ENCODE measurements around the gene QSOX2.
A peak's percentile ranks its signal among the peaks of the same experiment; 100 is the strongest.
"Not testable (repeated sequence)": the region's sequence is repeated elsewhere in the genome, so short reads cannot be mapped to it uniquely, and the experiment has no call there.

Gene QSOX2

GRCh38 chr9:136281421-136282271 lies 36.0 kb upstream of the QSOX2 start:
- no peak for DNase-seq

GRCh38 chr9:136280535-136281315 lies 35.1 kb upstream of the QSOX2 start:
- DNase-seq, result no peak

- no peak for DNase-seq
Measured at GRCh38 chr9:136279471-136279870, 33.9 kb upstream of the QSOX2 start.

GRCh38 chr9:136278894-136279293 lies 33.3 kb upstream of the QSOX2 start:
- no peak for DNase-seq

DNA sequence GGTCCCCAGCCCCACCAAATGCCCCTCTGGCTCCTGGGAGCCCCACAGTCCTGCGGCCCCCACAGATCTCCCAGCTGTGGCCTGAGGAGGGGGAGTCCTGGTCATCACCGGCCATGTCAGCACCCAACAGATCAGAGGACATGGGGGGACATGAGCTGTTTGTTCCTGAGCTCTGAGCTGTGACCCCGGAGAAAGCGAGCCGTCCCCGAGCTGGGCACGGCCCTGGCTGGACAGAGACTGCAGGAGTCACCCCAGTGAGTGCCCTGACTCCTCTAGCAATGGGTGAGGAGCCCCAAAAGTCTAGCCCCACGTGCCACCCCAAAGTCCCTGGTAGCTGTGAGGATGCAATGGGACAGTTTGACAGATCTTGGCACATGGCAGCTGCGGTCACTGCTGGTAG lies 32.6 kb upstream of the QSOX2 start:
- DNase-seq, result no peak

GRCh38 chr9:136277746-136278145 lies 32.1 kb upstream of the QSOX2 start:
- DNase-seq, result no peak

DNA sequence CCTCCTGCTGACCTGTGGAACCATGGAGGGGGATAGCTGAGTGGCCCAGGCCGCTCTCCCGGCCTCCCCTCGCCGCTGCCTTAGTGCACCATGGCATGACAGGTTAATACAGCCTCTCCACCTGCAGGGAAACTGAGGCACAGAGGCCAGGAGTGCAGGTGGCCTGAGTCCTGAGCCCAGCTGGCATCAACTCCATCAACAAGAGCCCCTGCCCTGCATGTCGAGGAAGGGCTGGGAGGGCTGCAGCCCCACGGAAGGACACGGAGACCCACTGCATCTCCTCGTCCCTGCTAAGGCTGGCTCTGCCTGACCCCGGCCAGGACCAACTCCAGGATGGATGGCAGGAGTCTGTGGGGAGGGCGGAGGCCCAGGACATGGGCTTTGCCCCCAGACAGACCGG lies 31.1 kb upstream of the QSOX2 start:
- DNase-seq, result no peak

DNA sequence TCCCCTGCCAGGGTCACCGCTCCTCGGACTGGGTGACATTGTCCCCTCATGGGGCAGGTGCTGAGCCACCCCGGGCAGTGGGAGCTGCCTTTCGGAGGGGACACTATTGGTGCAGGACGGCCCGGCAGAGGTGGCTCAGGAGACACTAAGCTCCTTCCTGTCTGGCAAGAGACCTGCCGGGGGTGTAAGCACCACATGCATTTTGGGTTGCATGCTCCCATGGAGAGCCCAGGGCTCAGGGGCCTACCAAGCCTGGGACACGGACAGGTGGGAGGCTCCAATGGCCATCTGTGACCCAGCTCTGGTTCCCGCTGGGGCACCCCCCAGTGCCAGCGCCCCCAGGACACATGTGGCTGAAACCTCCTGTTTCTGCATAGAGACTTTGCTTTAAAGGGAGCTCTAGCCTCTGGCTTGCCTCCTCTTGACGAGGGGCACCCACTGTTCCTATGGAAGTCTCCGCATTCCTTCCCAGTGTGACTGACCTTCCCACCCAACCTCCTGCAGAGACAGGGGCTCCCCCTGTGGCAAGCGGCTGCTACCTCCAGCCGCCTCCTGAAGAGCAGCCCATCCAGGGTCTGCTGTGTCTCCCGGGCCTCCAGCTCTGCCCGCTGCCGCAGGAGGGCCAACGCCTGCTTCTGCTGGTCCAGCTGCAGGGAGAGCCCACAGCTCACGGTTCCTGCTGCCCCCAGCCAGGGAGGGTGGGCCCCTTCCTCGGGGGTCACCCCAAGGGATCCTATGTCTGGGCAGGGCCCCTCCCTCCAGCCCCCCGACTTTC lies 30.2 kb upstream of the QSOX2 start:
- no peak for DNase-seq

DNA sequence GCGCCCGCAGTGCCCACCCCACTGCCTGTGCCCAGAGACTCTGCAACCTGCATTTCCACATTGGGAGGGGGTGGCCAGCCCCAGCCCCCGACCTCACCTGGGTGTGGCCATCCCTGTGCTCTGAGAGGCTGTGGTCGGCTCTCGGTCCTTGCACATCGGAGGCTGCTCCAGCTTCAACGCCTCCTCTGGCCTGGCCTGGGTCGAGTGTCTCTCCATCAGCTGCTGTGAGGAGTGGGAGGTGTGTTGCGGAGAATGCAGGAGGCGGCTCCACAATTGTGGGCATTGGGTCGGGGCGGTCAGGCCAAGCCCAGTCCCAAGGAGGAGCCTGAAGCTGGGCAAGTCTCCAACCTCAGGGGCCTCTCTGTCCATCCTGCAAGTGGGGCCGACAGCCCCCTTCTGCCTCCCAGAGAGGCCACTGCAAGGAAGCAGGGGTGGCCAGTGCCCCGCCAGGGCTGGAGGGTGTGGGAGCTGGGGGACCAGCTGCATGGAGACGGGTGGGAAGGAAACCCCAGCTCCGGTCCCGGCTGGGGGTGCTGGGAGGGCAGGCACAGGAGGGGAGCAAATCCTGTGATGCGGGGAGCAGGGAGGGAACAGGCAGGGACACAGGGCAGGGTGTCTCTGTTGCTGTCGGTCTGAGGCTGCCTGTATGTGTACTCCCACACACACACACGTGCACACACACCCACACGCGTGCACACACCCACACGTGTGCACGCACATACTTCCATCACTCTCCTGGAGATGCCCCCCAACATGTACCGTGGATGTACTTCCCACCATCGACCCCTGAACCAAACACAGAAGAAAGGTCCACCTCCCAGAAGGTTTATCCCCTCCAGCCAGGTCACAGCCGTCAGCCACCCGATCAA lies 29.4 kb upstream of the QSOX2 start:
- no peak for DNase-seq

DNA sequence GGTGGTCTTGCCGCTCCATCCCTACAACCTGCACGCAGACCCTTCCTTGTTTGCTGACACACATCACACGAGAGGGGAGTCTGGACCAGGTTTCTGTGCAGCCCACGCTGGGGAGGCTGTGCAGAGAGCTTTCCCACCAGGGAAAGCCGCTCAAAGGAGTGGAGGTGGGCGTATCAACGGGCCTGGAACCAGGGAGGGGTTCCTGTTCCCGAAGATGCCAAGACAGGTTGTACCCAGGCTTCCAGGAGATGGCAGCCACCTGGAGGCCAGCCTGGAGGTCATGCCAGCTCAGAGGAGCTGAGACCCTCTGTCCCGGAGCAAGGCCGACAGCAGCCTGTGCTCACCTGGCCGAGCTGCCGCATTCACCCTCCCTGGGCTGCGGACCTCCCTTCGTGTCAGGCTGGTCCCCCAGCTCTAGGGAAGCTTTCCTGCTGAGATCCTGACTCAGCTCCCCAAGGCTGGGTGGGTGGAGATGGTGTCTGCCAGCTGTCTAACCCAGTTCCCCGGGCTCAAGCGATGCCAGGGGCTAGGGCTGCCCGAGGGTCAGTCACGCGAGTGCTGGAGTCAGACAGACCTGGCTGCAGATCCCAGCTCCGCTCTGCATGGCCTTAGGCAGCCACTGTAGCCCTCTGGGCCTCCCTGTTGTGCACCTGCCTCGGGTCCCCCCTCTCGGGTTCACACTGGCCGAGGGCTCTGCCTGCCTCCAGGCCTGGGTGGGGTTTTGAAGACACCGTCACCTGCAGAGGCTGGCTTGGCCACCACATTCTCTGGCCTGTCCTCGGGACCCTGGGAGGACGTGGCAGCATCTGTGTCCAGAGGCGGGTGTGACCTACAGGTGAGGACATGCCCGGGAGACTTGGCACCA lies 28.5 kb upstream of the QSOX2 start:
- DNase-seq, result no peak

DNA sequence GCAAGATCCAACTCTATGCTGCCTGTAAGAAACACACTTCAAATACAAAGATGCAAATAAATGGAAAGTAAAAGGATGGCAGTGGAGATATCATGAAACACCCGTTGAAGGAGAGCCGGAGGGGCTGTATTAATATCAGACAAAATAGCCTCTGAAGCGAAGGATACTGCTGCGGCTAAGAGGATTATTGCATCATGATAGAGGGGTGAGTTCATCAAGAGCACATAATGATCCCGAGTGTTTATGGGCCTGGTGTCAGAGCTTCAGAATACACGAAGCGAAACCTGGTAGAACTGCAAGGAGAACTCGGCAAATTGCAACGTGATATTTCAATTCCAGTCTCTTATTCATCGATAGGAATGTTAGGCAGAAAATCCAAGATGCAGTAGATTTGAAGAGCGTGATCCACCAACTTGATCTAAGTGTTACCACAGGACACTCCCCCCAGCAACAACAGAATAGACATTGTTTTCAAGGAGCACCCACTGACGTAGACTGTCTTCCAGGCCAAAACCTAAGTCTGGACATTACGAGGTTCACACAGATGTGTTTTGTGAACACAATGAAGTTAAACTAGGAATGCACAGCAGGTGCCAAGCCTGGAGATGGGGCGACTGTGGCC lies 27.7 kb upstream of the QSOX2 start:
- DNase-seq, result no peak

DNA sequence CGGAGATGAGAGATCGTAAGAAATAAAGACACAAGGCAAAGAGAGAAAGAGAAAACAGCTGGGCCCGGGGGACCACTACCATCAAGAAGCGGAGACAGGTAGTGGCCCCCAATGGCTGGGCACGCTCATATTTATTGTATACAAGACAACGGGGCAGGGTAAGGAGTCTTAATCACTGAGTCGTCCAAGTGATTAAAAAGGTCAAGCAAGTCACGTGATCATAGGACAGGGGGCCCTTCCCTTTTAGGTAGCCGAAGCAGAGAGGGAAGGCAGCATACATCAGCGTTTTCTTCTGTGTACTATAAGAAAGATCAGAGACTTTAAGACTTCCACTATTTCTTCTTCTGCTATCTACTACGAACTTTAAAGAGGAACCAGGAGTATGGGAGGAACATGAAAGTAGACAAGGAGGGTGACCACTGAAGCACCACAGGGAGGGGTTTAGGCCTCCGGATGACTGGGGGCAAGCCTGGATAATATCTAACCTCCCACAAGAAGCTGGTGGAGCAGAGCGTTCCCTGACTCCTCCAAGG lies 24.6 kb upstream of the QSOX2 start:
- peak in 1 of 2 experiments; percentile 2 for DNase-seq

GRCh38 chr9:136268735-136269134 lies 23.1 kb upstream of the QSOX2 start:
- DNase-seq, result no peak

GRCh38 chr9:136268318-136268717 lies 22.7 kb upstream of the QSOX2 start:
- no peak for DNase-seq

DNA sequence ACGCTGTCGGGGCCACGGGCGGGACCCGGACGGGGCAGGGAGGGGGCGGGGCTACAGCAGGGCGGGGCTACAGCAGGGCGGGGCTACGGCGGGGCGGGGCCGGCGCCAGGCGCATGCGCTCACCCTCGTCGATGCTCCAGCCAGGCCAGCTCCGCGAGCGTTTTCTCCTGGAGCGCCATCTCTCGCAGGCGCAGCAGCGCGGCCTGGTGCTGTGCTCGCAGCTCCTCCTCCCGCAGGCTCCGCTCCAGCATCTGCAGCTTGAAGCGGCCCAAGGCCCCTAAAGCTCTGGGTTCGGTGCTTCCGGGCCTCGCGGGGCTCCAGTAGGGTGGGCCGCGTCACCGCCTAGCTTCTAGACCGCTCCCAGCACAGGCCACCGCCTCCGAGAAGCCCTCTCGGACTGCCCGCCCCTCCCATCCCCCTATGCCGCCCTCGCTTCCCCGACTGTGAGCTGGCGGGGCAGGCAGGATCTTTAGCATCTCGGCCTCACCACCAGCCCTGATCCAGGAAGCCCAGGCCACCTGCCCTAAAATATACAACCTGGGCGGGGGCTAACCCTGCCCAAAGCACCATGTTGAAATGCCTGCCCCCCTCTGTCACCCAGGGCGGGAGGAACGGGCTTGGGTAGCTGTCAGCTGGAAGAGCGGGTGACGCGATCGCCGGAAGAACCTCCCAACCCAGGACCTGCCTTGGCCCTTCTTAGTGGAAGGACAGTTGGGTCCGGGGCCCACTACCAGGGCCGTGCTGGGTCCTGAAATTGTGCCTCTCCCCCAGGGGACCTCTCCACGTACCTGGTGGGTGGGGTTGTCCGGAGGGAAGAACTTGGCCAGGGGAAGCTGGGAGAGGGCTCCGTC lies 21.9 kb upstream of the QSOX2 start:
- DNase-seq, result peak; percentile 69 to 84

DNA sequence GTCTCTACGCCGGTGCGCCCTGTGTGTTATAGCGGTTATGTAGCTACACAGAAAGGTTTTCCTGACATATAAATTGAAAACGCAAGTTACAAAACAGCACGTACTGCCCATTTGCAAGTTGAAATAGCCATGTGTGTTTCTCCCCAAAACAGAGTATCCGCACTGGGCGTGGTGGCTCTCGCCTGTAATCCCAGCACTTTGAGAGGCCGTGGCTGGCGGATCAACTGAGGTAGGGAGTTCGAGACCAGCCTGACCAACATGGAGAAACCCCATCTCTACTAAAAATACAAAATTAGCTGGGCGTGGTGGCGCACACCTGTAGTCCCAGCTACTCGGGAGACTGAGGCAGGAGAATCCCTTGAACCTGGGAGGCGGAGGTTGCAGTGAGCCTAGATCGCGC lies 21.0 kb upstream of the QSOX2 start:
- DNase-seq, result not testable (repeated sequence)

DNA sequence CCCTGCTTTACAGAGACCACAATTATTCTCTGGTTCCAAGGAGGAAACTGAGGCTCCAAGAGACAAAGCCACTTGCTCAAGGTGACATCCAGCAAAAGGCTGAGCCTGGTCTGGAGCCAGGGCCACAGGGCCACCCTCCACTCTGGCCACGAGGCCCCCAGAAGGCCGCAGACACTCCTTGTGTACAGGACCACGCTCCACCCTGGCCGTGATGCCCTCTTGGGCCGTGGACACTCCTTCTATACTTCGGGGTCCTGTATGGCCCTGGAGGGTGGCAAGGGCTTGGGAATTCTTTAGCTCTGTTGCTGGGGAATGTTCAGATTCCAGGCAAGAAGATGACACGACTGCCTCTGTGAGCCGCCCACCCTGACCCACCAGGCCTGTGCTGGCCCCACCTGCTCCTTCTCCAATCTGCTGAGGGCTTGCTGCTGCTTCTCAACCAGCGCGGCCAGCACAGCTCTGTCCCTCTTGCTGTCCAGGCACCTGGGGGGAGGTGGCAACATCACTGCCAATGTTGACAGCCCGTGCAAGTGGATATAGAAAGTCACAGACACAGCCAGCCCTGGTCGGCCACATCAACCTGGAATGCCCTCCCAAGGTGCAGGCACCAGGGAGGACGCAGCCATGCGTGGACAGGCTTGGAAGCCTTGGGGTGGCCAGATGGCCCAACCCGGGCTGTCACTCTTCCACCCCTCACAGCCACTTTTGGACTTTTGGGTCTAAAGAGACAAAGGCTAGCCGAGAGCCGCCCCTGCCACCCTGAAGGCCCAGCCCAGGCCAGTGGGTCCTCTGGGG lies 20.1 kb upstream of the QSOX2 start:
- DNase-seq, result no peak

All from Kasumi-1 (cell line).